ENCODE data around the gene ZWILCH. TPM values are rescaled to one million over a fixed set of nuclear protein-coding genes. Genes with fewer than 3 reads are reported as not detected.

Gene ZWILCH
- total and polyA plus RNA-seq, 4 donors: 2.3 to 6.6 (median 4.8) TPM

DNA sequence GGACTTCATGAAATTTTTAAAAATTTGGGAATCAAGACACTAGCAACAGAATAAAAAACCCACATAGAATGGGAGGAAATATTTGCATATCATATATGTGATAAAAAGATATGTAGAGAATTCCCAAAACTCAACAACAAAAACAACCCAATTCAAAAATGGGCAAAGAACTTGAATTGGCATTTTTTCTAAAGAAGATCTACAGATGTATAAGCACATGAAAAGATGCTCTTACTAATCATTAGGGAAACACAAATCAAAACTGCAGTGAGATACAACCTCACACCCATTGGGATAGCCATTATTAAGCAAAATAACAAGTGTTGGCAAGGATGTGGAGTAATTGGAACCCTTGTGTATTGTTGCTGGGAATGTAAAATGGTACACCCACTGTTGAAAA, 50.6 kb downstream of the ZWILCH start:
- H3K4me3 ChIP-seq (ENCODE audit: low read length in 2 of 2): no peak overlapping the region
- no peak for DNase-seq

DNA sequence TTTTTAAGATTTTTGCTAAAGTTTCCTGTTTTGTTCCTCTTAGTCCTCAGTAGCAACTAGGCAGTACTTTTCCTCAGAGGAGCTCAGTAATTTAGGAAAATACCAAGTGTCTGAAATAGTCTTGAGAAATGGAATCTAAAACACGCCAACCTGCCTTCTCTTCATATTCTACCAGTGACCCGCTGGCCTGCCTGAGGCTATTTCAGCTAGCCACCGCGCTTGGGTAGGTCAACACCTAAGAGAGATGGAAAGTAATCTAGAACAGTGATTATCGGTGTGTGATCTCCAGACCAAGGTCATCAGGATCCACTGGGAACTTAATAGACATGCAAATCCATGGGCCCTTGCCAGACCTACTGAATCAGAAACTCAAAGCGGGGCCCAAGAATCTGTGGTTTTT, 53.1 kb downstream of the ZWILCH start:
- H3K27ac ChIP-seq (ENCODE audit: low read depth in 1 of 2, low read length in 2 of 2): no peak overlapping the region
- no peaks in the 10 kb centered on the region for H3K4me1 ChIP-seq (ENCODE audit: control insufficient read depth in 1 of 2, insufficient read depth in 2 of 2, low read length in 2 of 2)
- no peak overlapping the region for H3K4me3 ChIP-seq (ENCODE audit: low read length in 2 of 2)
- H3K27me3 ChIP-seq (ENCODE audit: control insufficient read depth in 1 of 2, insufficient read depth in 2 of 2, low read length in 1 of 2): no peaks in the 10 kb centered on the region
- intact Hi-C loops (cut with DNase I): no loop called here
- ATAC-seq (ENCODE audit: low FRiP score): no peak
- DNase-seq: no peak
- no peaks in the 10 kb centered on the region for H3K9me3 ChIP-seq (ENCODE audit: control insufficient read depth, low read length)
- WGBS, 2 donors: 95% methylated on average over 6 of the region's 6 CpGs
- no peaks in the 10 kb centered on the region for H3K36me3 ChIP-seq (ENCODE audit: control insufficient read depth in 1 of 2, insufficient read depth in 2 of 2, low read length in 1 of 2)

More for the DNA sequence above, 50.6 kb downstream of the ZWILCH start:
- intact Hi-C loops (cut with DNase I): no loop called here
- no peaks in the 10 kb centered on the region for H3K27me3 ChIP-seq (ENCODE audit: control insufficient read depth in 1 of 2, insufficient read depth in 2 of 2, low read length in 1 of 2)
- no peaks in the 10 kb centered on the region for H3K9me3 ChIP-seq (ENCODE audit: control insufficient read depth, low read length)
- H3K4me1 ChIP-seq (ENCODE audit: control insufficient read depth in 1 of 2, insufficient read depth in 2 of 2, low read length in 2 of 2): no peaks in the 10 kb centered on the region
- ATAC-seq (ENCODE audit: low FRiP score): no peak
- no peaks in the 10 kb centered on the region for H3K36me3 ChIP-seq (ENCODE audit: control insufficient read depth in 1 of 2, insufficient read depth in 2 of 2, low read length in 1 of 2)
- H3K27ac ChIP-seq (ENCODE audit: low read depth in 1 of 2, low read length in 2 of 2): no peak overlapping the region

DNA sequence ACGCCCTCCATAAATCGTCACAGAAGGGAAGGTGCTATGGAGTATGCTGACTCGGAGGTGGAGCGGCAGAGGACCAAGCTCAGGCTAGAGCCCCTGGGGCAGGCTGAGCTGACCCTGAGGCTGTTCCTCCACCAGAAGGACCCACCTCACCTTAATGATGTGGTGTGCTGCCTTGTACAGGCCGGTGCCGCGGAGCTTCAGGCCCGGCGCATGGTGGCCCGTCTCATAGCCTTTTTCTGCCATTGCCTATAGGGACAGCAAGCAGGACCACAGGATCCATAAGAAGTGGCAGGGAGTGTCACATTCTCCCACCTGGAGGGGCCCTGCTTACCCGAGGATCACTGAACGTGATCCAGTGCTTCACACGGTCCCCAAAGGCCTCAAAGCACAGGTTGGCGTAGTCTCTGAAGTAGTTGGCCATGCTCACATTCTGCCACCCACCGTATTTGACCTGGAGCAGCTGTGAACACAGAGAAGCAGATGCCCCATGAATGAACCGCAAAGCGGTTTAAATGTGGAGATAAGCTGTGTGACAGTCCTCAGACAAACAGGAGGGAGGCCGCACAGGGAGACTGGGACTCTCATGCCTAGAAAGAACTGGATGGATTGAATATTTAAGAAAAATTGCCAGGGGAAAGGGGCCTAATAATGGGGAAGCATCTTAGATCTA, 55.9 kb downstream of the ZWILCH start:
- no peak for DNase-seq
- Histone ChIP-seq H3K4me1 (ENCODE audit: control insufficient read depth in 1 of 2, insufficient read depth in 2 of 2, low read length in 2 of 2) (no peaks in the 10 kb centered on the region), H3K36me3 (ENCODE audit: control insufficient read depth in 1 of 2, insufficient read depth in 2 of 2, low read length in 1 of 2) (no peaks in the 10 kb centered on the region), H3K27ac (ENCODE audit: low read depth in 1 of 2, low read length in 2 of 2) (no peak overlapping the region), H3K27me3 (ENCODE audit: control insufficient read depth in 1 of 2, insufficient read depth in 2 of 2, low read length in 1 of 2) (no peaks in the 10 kb centered on the region), H3K4me3 (ENCODE audit: low read length in 2 of 2) (no peak overlapping the region), H3K9me3 (ENCODE audit: control insufficient read depth, low read length) (no peaks in the 10 kb centered on the region)
- 92 to 93% methylated on average over 18 of the region's 18 CpGs for WGBS, 2 donors
- intact Hi-C loops (cut with DNase I): no loop called here
- ATAC-seq (ENCODE audit: low FRiP score): no peak

DNA sequence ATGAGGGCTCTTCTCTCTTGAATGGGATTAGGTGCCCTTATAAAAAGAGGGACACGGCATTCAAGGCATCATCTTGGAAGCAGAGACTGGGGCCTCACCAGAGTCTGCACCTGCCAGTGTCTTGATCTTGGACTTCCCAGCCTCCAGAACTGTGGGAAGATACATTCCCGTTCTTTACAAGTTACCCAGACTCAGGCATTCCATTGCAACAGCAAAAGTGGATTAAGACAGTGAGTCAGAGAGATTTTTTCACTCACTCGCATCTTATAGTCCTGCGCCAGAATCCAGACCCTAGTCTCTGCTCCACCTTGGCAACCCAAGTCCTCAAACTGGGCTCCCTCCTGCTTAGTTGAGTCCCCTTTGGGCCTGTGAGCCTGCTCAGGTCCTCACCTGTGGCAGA, 58.0 kb downstream of the ZWILCH start:
- intact Hi-C loops (cut with DNase I): no loop called here
- Histone ChIP-seq H3K27me3 (ENCODE audit: control insufficient read depth in 1 of 2, insufficient read depth in 2 of 2, low read length in 1 of 2) (no peaks in the 10 kb centered on the region), H3K36me3 (ENCODE audit: control insufficient read depth in 1 of 2, insufficient read depth in 2 of 2, low read length in 1 of 2) (no peaks in the 10 kb centered on the region), H3K9me3 (ENCODE audit: control insufficient read depth, low read length) (no peaks in the 10 kb centered on the region), H3K27ac (ENCODE audit: low read depth in 1 of 2, low read length in 2 of 2) (no peak overlapping the region), H3K4me3 (ENCODE audit: low read length in 2 of 2) (no peak overlapping the region), H3K4me1 (ENCODE audit: control insufficient read depth in 1 of 2, insufficient read depth in 2 of 2, low read length in 2 of 2) (no peaks in the 10 kb centered on the region)
- 90 to 93% methylated on average over 4 of the region's 4 CpGs for WGBS, 2 donors
- DNase-seq: no peak
- no peak for ATAC-seq (ENCODE audit: low FRiP score)

DNA sequence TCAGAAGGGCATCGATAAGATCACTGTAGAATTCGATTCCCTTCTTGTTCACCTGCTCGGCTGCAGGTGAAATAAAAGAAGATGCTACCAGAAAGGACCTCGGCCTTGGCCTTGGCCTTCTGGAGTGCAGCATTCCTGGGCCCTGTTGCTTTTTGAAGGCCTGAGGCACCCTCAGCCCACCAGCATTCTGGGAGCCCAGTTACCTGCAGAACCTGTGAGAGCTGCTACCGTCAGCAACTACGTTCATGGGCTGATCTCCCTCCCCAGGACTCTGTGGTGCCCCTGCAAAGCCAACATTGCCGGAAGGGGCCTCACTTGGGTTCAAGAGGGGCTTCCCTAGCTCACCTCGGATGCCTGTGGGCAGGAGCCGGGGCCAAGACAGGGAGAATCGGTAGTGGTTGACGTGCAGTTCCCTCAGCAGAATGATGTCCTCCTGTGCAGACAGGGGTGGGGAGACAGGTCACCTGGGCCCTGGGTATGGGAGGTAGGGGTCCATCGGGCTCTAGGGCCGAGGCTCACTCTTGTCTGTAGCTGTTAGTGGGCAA, 58.5 kb downstream of the ZWILCH start:
- no peak overlapping the region for H3K27ac ChIP-seq (ENCODE audit: low read depth in 1 of 2, low read length in 2 of 2)
- 94 to 95% methylated on average over 13 of the region's 13 CpGs for WGBS, 2 donors
- no peaks in the 10 kb centered on the region for H3K9me3 ChIP-seq (ENCODE audit: control insufficient read depth, low read length)
- no peaks in the 10 kb centered on the region for H3K4me1 ChIP-seq (ENCODE audit: control insufficient read depth in 1 of 2, insufficient read depth in 2 of 2, low read length in 2 of 2)
- H3K27me3 ChIP-seq (ENCODE audit: control insufficient read depth in 1 of 2, insufficient read depth in 2 of 2, low read length in 1 of 2): no peaks in the 10 kb centered on the region
- H3K36me3 ChIP-seq (ENCODE audit: control insufficient read depth in 1 of 2, insufficient read depth in 2 of 2, low read length in 1 of 2): no peaks in the 10 kb centered on the region
- no peak overlapping the region for H3K4me3 ChIP-seq (ENCODE audit: low read length in 2 of 2)
- DNase-seq: no peak
- no peak for ATAC-seq (ENCODE audit: low FRiP score)
- intact Hi-C loops (cut with DNase I): no loop called here

DNA sequence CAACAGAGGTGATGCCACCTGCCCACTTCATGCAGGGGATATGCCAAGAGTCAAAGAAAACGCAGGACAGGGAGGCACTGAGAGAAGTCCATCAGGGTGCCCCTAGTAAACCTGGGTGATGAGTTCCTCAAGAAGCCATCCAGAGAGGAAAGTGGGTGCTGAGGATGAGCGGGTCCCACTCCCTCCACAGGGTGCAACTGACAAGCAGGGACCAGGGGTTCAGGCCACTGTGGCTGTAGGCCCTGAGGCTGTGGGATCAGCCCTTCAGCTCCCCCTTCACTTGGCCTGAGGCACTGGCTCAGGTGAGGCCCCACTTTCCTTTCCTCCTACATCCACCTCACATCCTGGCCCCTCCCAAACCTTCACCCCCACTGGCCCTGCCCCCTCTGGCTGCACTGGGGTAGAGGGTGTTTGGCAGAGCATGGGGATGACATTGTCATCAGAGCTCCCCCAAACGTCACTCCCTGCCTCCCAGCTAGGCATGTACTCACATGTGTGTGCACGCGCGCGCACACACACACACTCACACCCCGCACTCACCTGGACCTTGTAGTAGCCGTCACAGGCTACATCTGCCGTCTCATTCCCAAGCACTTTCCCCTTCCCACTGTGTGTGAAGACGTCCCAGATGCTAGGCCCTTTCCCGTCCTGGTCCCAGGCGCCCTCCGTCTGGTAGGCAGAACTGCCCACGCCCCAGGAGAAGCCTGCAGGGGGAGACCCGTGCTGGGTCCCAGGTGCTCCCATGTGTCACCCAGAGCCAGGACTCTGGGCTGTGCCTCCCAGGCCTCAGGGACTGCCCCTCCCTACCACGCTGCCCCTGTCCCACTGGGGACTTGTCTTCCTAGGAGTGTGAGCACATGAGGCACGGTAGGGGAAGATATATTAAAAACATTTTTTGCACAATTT, 59.3 kb downstream of the ZWILCH start:
- Histone ChIP-seq H3K36me3 (ENCODE audit: control insufficient read depth in 1 of 2, insufficient read depth in 2 of 2, low read length in 1 of 2) (no peaks in the 10 kb centered on the region), H3K9me3 (ENCODE audit: control insufficient read depth, low read length) (no peaks in the 10 kb centered on the region), H3K4me1 (ENCODE audit: control insufficient read depth in 1 of 2, insufficient read depth in 2 of 2, low read length in 2 of 2) (no peaks in the 10 kb centered on the region), H3K27ac (ENCODE audit: low read depth in 1 of 2, low read length in 2 of 2) (no peak overlapping the region), H3K4me3 (ENCODE audit: low read length in 2 of 2) (no peak overlapping the region), H3K27me3 (ENCODE audit: control insufficient read depth in 1 of 2, insufficient read depth in 2 of 2, low read length in 1 of 2) (no peaks in the 10 kb centered on the region)
- 86 to 89% methylated on average over 18 of the region's 18 CpGs for WGBS, 2 donors
- DNase-seq (no peak), ATAC-seq (ENCODE audit: low FRiP score) (no peak)
- intact Hi-C loops (cut with DNase I): no loop called here

DNA sequence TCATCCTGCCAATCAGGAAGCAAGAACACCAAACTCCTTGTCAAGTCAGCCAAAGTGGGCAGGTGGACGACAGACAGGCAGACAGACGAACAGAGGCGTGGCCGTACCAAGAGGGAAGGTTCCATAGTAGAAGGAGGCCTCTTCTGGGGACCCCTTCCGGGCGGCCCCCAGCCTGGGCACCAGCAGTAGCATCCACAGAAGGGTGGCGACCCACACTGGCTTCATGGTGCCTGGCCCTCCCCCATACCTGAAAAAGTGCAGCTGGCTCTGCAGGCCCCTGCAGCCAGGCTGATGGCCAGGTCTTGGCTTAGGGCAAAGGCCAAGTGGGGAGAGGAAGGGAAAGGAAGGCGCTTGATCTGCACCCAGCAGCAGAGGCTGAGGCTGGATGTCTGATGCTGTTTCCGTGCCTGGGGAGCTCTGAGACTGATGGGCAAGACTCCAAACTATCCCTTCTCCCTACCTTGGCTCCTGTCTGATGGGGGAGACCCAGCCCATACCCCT, 60.1 kb downstream of the ZWILCH start:
- no peaks in the 10 kb centered on the region for H3K9me3 ChIP-seq (ENCODE audit: control insufficient read depth, low read length)
- no peak for DNase-seq
- no peaks in the 10 kb centered on the region for H3K36me3 ChIP-seq (ENCODE audit: control insufficient read depth in 1 of 2, insufficient read depth in 2 of 2, low read length in 1 of 2)
- H3K4me3 ChIP-seq (ENCODE audit: low read length in 2 of 2): no peak overlapping the region
- no peak overlapping the region for H3K27ac ChIP-seq (ENCODE audit: low read depth in 1 of 2, low read length in 2 of 2)
- no peak for ATAC-seq (ENCODE audit: low FRiP score)
- H3K4me1 ChIP-seq (ENCODE audit: control insufficient read depth in 1 of 2, insufficient read depth in 2 of 2, low read length in 2 of 2): no peaks in the 10 kb centered on the region
- 86 to 88% methylated on average over 9 of the region's 9 CpGs for WGBS, 2 donors
- H3K27me3 ChIP-seq (ENCODE audit: control insufficient read depth in 1 of 2, insufficient read depth in 2 of 2, low read length in 1 of 2): no peaks in the 10 kb centered on the region
- intact Hi-C loops (cut with DNase I): no loop called here

DNA sequence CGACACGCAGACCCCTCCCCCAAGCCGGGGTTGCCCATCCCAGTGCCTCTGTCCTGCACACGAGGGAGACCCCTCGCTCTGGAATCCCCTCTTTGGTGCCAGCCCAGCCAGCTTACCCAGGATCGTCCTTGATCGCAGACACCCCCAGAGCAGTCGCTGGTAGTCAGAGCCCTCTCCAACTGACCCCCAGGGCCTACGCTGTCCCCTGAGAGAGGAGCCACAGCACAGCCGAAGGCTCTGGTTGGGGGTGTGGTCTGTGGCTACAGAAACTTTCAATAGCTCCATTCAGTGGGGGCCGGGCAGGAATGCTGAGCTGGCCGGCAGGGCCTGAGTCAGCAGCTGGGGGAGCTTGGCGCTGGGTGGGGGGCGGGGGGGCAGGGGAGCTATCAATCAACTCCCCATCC, 60.6 kb downstream of the ZWILCH start, which contains the start of gene LCTL:
Gene LCTL, minus strand, starts transcription at position 258 of the 404 bp plus-strand sequence. CDS start 633 bp downstream, outside the sequence.
- Histone ChIP-seq H3K27me3 (ENCODE audit: control insufficient read depth in 1 of 2, insufficient read depth in 2 of 2, low read length in 1 of 2) (no peaks in the 10 kb centered on the region), H3K36me3 (ENCODE audit: control insufficient read depth in 1 of 2, insufficient read depth in 2 of 2, low read length in 1 of 2) (no peaks in the 10 kb centered on the region), H3K27ac (ENCODE audit: low read depth in 1 of 2, low read length in 2 of 2) (no peak within 1 kb of the TSS), H3K9me3 (ENCODE audit: control insufficient read depth, low read length) (no peaks in the 10 kb centered on the region), H3K4me1 (ENCODE audit: control insufficient read depth in 1 of 2, insufficient read depth in 2 of 2, low read length in 2 of 2) (no peaks in the 10 kb centered on the region), H3K4me3 (ENCODE audit: low read length in 2 of 2) (no peak within 1 kb of the TSS)
- ATAC-seq (ENCODE audit: low FRiP score) (no peak), DNase-seq (no peak)
- intact Hi-C loops (cut with DNase I): no loop called here
- 54 to 57% methylated on average over 13 to 14 of the region's 14 CpGs for WGBS, 2 donors

All from aorta (tissue), 5 donors.